Testis (tissue), 2 donors: Measurements from ENCODE around the gene GPR78.

Experiments
- CTCF ChIP-seq, 3 experiments: fragments of 450-650 bp in 2 of 3; fragments of 200-600 bp in 1 of 3; sonication (generic) in 1 of 3; IDR thresholded peaks; one replicate each; pipeline ENCODE4 v1.5.1; 2016 to 2019; ENCODE audit warnings: antibody characterized with exemption in 3 of 3, mild to moderate bottlenecking in 2 of 3, moderate library complexity in 1 of 3
- POLR2A ChIP-seq: fragments of 450-650 bp; IDR thresholded peaks from one replicate; pipeline ENCODE4 v1.6.1; 2017; ENCODE audit warnings: antibody characterized with exemption, mild to moderate bottlenecking, moderate library complexity

GRCh38 chr4:8564595-8564994 is 15.6 kb upstream of the GPR78 start:
- TF ChIP-seq POLR2A (no peak), CTCF (IDR thresholded peaks at IDR 0.05) (no peak)
